Tibial artery (tissue), 4 donors: ENCODE measurements around the gene EVI5.

Source experiments
- DNase-seq, 2 donors: peaks; one replicate each; pipeline ENCODE4 v3.0.0-alpha.2; 2019
- H3K27ac ChIP-seq, 2 donors: fragments of 200-600 bp; sonication (generic) in 1 of 2; 1 replicate in 1 of 2; 2 replicates in 1 of 2; pipeline ENCODE4 v1.5.1; 2018 to 2019; ENCODE audit warnings: mild to moderate bottlenecking in 1 of 2
- H3K27me3 ChIP-seq, 2 donors: fragments of 200-600 bp; sonication (generic) in 1 of 2; one replicate each; pipeline versions ENCODE4 v1.5.1 to v1.6.0; 2016 to 2019
- H3K36me3 ChIP-seq, 3 donors: fragments of 200-600 bp; sonication (generic) in 2 of 3; one replicate each; pipeline ENCODE4 v1.5.1; 2016 to 2019; ENCODE audit warnings: mild to moderate bottlenecking in 2 of 3
- H3K4me1 ChIP-seq, 4 donors: fragments of 200-600 bp; sonication (generic) in 2 of 4; 1 replicate in 3 of 4; 2 replicates in 1 of 4; pipeline ENCODE4 v1.5.1; 2016 to 2019
- H3K4me3 ChIP-seq, 2 donors: fragments of 200-600 bp; sonication (generic) in 1 of 2; 1 replicate in 1 of 2; 2 replicates in 1 of 2; pipeline ENCODE4 v1.5.1; 2018 to 2019; ENCODE audit warnings: mild to moderate bottlenecking in 2 of 2
- H3K9me3 ChIP-seq, 3 donors: fragments of 200-600 bp; sonication (generic) in 1 of 3; one replicate each; pipeline ENCODE4 v1.5.1; 2016 to 2019
- CTCF ChIP-seq, 2 experiments: fragments of 200-600 bp in 1 of 2; fragments of 450-650 bp in 1 of 2; IDR thresholded peaks; one replicate each; pipeline ENCODE4 v1.5.1; 2017 to 2019; ENCODE audit warnings: antibody characterized with exemption in 2 of 2, mild to moderate bottlenecking in 1 of 2, moderate library complexity in 1 of 2
- intact Hi-C: fragments of 100-400 bp; cut with DNase I; formaldehyde crosslinking; loops from one replicate; pipeline ENCODE4 v1.15.0; 2023; ENCODE audit warnings: low total_unique reads

EVI5 gene

GRCh38 chr1:92567211-92567868 is 217.6 kb downstream of the EVI5 start:
- intact Hi-C loops, result no loop called here
- Histone ChIP-seq H3K4me3 (no peak overlapping the region), H3K36me3 (peaks cover 0 to 6% (median 0%) of the 10 kb centered on the region in 3 donors), H3K27me3 (no peaks in the 10 kb centered on the region), H3K27ac (no peak overlapping the region), H3K9me3 (no peaks in the 10 kb centered on the region), H3K4me1 (no peaks in the 10 kb centered on the region)
- TF ChIP-seq CTCF (IDR thresholded peaks at IDR 0.05), result no peak
- DNase-seq, result no peak

GRCh38 chr1:92563457-92564216 is 221.3 kb downstream of the EVI5 start:
- Histone ChIP-seq H3K27me3 (no peaks in the 10 kb centered on the region), H3K36me3 (peaks cover 0 to 6% (median 0%) of the 10 kb centered on the region in 3 donors), H3K4me1 (no peaks in the 10 kb centered on the region), H3K4me3 (no peak overlapping the region), H3K27ac (no peak overlapping the region), H3K9me3 (no peaks in the 10 kb centered on the region)
- no peak for DNase-seq
- no peak for TF ChIP-seq CTCF (IDR thresholded peaks at IDR 0.05)
- intact Hi-C loops, result no loop called here

- no peak for TF ChIP-seq CTCF (IDR thresholded peaks at IDR 0.05)
- Histone ChIP-seq H3K4me3 (no peak overlapping the region), H3K27me3 (no peaks in the 10 kb centered on the region), H3K27ac (no peak overlapping the region), H3K9me3 (no peaks in the 10 kb centered on the region), H3K4me1 (no peaks in the 10 kb centered on the region), H3K36me3 (no peaks in the 10 kb centered on the region)
- DNase-seq, result no peak
- intact Hi-C loops, result no loop called here
Measured at GRCh38 chr1:92556350-92556749, 228.6 kb downstream of the EVI5 start.

- no peaks in the 10 kb centered on the region for H3K27me3 ChIP-seq
- DNase-seq, result no peak
- H3K27ac ChIP-seq, result no peak overlapping the region
- no peaks in the 10 kb centered on the region for H3K4me1 ChIP-seq
- intact Hi-C loops, result no loop called here
- no peak overlapping the region for H3K4me3 ChIP-seq
- H3K9me3 ChIP-seq, result no peaks in the 10 kb centered on the region
- peaks cover 0 to 3% (median 0%) of the 10 kb centered on the region in 3 donors for H3K36me3 ChIP-seq
- no peak for TF ChIP-seq CTCF (IDR thresholded peaks at IDR 0.05)
Measured at GRCh38 chr1:92554216-92554615, 230.7 kb downstream of the EVI5 start.

- no peak for TF ChIP-seq CTCF (IDR thresholded peaks at IDR 0.05)
- Histone ChIP-seq H3K27ac (no peak overlapping the region), H3K27me3 (no peaks in the 10 kb centered on the region), H3K4me1 (no peaks in the 10 kb centered on the region), H3K9me3 (no peaks in the 10 kb centered on the region), H3K4me3 (no peak overlapping the region), H3K36me3 (peaks cover 0 to 3% (median 0%) of the 10 kb centered on the region in 3 donors)
- no peak for DNase-seq
- intact Hi-C loops, result no loop called here
Measured at GRCh38 chr1:92551916-92552315, 233.0 kb downstream of the EVI5 start.
